Measurements from ENCODE around the gene CARS2.

Gene CARS2

GRCh38 chr13:110651271-110651670 lies 54.6 kb downstream of the CARS2 start:
- no peak for DNase-seq

- DNase-seq, result no peak
These were observed 55.5 kb downstream of the CARS2 start for GRCh38 chr13:110650436-110650835.

- DNase-seq, result no peak
These were observed 56.4 kb downstream of the CARS2 start for GRCh38 chr13:110649551-110649950.

GRCh38 chr13:110648848-110649421 lies 57.0 kb downstream of the CARS2 start:
- DNase-seq, result no peak

GRCh38 chr13:110648146-110648819 lies 57.6 kb downstream of the CARS2 start:
- DNase-seq, result no peak

GRCh38 chr13:110647365-110647737 lies 58.6 kb downstream of the CARS2 start:
- DNase-seq, result no peak

- no peak for DNase-seq
These were observed 59.2 kb downstream of the CARS2 start for GRCh38 chr13:110646442-110647364.

GRCh38 chr13:110645750-110646149 lies 60.2 kb downstream of the CARS2 start:
- no peak for DNase-seq

GRCh38 chr13:110644892-110645521 lies 60.9 kb downstream of the CARS2 start:
- peak; percentile 27 for DNase-seq

- DNase-seq, result no peak
These were observed 62.0 kb downstream of the CARS2 start for GRCh38 chr13:110643768-110644421.

- no peak for DNase-seq
These were observed 62.6 kb downstream of the CARS2 start for GRCh38 chr13:110643324-110643723.

GRCh38 chr13:110642291-110642981 lies 63.5 kb downstream of the CARS2 start:
- no peak for DNase-seq

- no peak for DNase-seq
These were observed 64.6 kb downstream of the CARS2 start for GRCh38 chr13:110641055-110642015.

GRCh38 chr13:110640591-110641029 lies 65.3 kb downstream of the CARS2 start:
- no peak for DNase-seq

- no peak for DNase-seq
These were observed 66.0 kb downstream of the CARS2 start for GRCh38 chr13:110639935-110640334.

GRCh38 chr13:110638814-110639806 lies 66.8 kb downstream of the CARS2 start:
- DNase-seq, result no peak

GRCh38 chr13:110638257-110638656 lies 67.7 kb downstream of the CARS2 start:
- no peak for DNase-seq

- no peak for DNase-seq
These were observed 68.2 kb downstream of the CARS2 start for GRCh38 chr13:110637747-110638146.

GRCh38 chr13:110637275-110637674 lies 68.6 kb downstream of the CARS2 start:
- DNase-seq, result no peak

Data from effector CD4-positive, alpha-beta T cell (primary cell).